ENCODE measurements around the gene NCAPG. TPM values are rescaled to one million over a fixed set of nuclear protein-coding genes. Genes with fewer than 3 reads are reported as not detected.

Gene NCAPG
- total RNA-seq, 4 donors from 2014 or later: 0.32 to 2.3 (median 0.46) TPM; not detected in 1

- no peak for TF ChIP-seq CTCF (IDR thresholded peaks at IDR 0.05)
- DNase-seq (ENCODE audit: low spot score): no peak
- no peak for ATAC-seq (ENCODE audit: low FRiP score)
These were observed 45.1 kb upstream of the NCAPG start for GRCh38 chr4:17765514-17766286.

- no peak for ATAC-seq (ENCODE audit: low FRiP score)
- no peak for DNase-seq (ENCODE audit: low spot score)
- no peak for TF ChIP-seq CTCF (IDR thresholded peaks at IDR 0.05)
These were observed 43.8 kb upstream of the NCAPG start for GRCh38 chr4:17766826-17767458.

- no peak for DNase-seq (ENCODE audit: low spot score)
- TF ChIP-seq CTCF (IDR thresholded peaks at IDR 0.05): no peak
These were observed 41.2 kb upstream of the NCAPG start for GRCh38 chr4:17769406-17770174.

GRCh38 chr4:17770845-17771244, 39.9 kb upstream of the NCAPG start:
- no peak for TF ChIP-seq CTCF (IDR thresholded peaks at IDR 0.05)
- no peak for DNase-seq (ENCODE audit: low spot score)
- no peak for ATAC-seq (ENCODE audit: low FRiP score)

More at GRCh38 chr4:17769406-17770174, 41.2 kb upstream of the NCAPG start:
- ATAC-seq (ENCODE audit: low FRiP score): no peak

- no peak for TF ChIP-seq CTCF (IDR thresholded peaks at IDR 0.05)
- DNase-seq (ENCODE audit: low spot score) (no peak), ATAC-seq (ENCODE audit: low FRiP score) (no peak)
These were observed 39.4 kb upstream of the NCAPG start for GRCh38 chr4:17771284-17771908.

- DNase-seq (ENCODE audit: low spot score) (no peak), ATAC-seq (ENCODE audit: low FRiP score) (no peak)
- TF ChIP-seq CTCF (IDR thresholded peaks at IDR 0.05): no peak
These were observed 37.6 kb upstream of the NCAPG start for GRCh38 chr4:17773135-17773698.
